ENCODE measurements around the gene PCDHGB6.
"Not testable (repeated sequence)": the region's sequence is repeated elsewhere in the genome, so short reads cannot be mapped to it uniquely, and the experiment has no call there.

The PCDHGB6 gene

GRCh38 chr5:141388661-141389060 is 19.2 kb upstream of the PCDHGB6 start:
- no peak for DNase-seq (ENCODE audit: low spot score)

- no peak for DNase-seq (ENCODE audit: low spot score)
Observed at GRCh38 chr5:141389153-141390042, 18.4 kb upstream of the PCDHGB6 start.

- DNase-seq (ENCODE audit: low spot score): peak; percentile 35
Observed at GRCh38 chr5:141392429-141393198, 15.2 kb upstream of the PCDHGB6 start, which contains the start of gene PCDHGA8. TSS of gene PCDHGA8 (plus strand) at chr5:141392633. CDS start at chr5:141392814, 181 bp downstream.

GRCh38 chr5:141393267-141393666 is 14.6 kb upstream of the PCDHGB6 start:
- no peak for DNase-seq (ENCODE audit: low spot score)

GRCh38 chr5:141394401-141395187 is 13.2 kb upstream of the PCDHGB6 start:
- DNase-seq (ENCODE audit: low spot score): not testable (repeated sequence)

GRCh38 chr5:141397756-141398551 is 9.9 kb upstream of the PCDHGB6 start, which contains the start of gene PCDHGB5:
TSS of gene PCDHGB5 (plus strand) at chr5:141397947. CDS start at chr5:141398128, 181 bp downstream.
- DNase-seq (ENCODE audit: low spot score): peak; percentile 50

- no peak for DNase-seq (ENCODE audit: low spot score)
Observed at GRCh38 chr5:141398608-141399007, 9.2 kb upstream of the PCDHGB6 start.

- DNase-seq (ENCODE audit: low spot score): no peak
Observed at GRCh38 chr5:141399555-141400258, 8.1 kb upstream of the PCDHGB6 start.

- peak; percentile 67 for DNase-seq (ENCODE audit: low spot score)
Observed at GRCh38 chr5:141402553-141403243, 5.1 kb upstream of the PCDHGB6 start, which contains the start of gene PCDHGA9. TSS of gene PCDHGA9 (plus strand) at chr5:141402778. CDS start at chr5:141402953, 175 bp downstream.

GRCh38 chr5:141403387-141403786 is 4.4 kb upstream of the PCDHGB6 start:
- no peak for DNase-seq (ENCODE audit: low spot score)

- DNase-seq (ENCODE audit: low spot score): no peak
Observed at GRCh38 chr5:141409598-141410306, 1.9 kb downstream of the PCDHGB6 start.

- no peak for DNase-seq (ENCODE audit: low spot score)
Observed at GRCh38 chr5:141411575-141411974, 3.8 kb downstream of the PCDHGB6 start.

GRCh38 chr5:141412854-141413539 is 5.2 kb downstream of the PCDHGB6 start, which contains the start of gene PCDHGA10:
TSS of gene PCDHGA10 (plus strand) at chr5:141412987. CDS start at chr5:141413176, 189 bp downstream.
- DNase-seq (ENCODE audit: low spot score): peak; percentile 71

- no peak for DNase-seq (ENCODE audit: low spot score)
Observed at GRCh38 chr5:141413540-141414069, 5.8 kb downstream of the PCDHGB6 start.

GRCh38 chr5:141414548-141415274 is 6.9 kb downstream of the PCDHGB6 start:
- DNase-seq (ENCODE audit: low spot score): not testable (repeated sequence)

- DNase-seq (ENCODE audit: low spot score): not testable (repeated sequence)
Observed at GRCh38 chr5:141415275-141415618, 7.4 kb downstream of the PCDHGB6 start.

GRCh38 chr5:141417494-141418172 is 9.8 kb downstream of the PCDHGB6 start, which contains the start of gene PCDHGB7:
TSS of gene PCDHGB7 (plus strand) at chr5:141417677. CDS start at chr5:141417860, 183 bp downstream.
- peak; percentile 57 for DNase-seq (ENCODE audit: low spot score)

Measured in germinal center (tissue), 1 donor.